ENCODE measurements around the gene EIF4H.

DNA sequence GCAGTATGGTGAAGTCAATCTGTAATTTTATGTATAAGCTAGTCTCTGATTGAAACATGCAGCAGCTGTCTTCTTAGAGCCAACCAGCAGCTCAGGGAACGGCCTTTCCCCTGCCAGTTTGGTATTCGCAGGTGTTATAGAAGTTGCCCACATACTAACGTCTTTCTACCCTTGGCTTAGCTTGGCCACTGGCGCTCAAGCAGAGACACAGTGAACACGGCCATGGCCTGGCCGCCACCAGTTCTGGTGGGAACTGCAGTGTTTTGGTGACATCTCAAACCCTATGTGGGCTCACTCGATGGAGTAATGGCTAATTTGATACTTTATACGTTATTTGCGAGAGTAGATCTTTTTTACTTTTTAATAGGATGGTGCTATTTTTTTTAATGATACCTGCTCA, 17.1 kb downstream of the EIF4H start:
- TF ChIP-seq EP300 (IDR thresholded peaks at IDR 0.05; ENCODE audit: borderline replicate concordance in 1 of 2, low read depth in 2 of 2, low read length in 2 of 2), result no peak
- TF ChIP-seq SP2 (IDR thresholded peaks at IDR 0.05; ENCODE audit: low read length), result no peak
- TF ChIP-seq USF2 (IDR thresholded peaks at IDR 0.05; ENCODE audit: low read length), result no peak
- TF ChIP-seq CHD1 (IDR thresholded peaks at IDR 0.05; ENCODE audit: low read depth, low read length), result no peak
- no peak for TF ChIP-seq SIN3A (conservative IDR thresholded peaks at IDR 0.05 in 1 of 2, IDR thresholded peaks at IDR 0.05 in 1 of 2; ENCODE audit: low read depth in 1 of 2, low read length in 2 of 2)
- TF ChIP-seq TCF12 (IDR thresholded peaks at IDR 0.05; ENCODE audit: low read depth, low read length), result no peak
- TF ChIP-seq RXRA (IDR thresholded peaks at IDR 0.05; ENCODE audit: insufficient read depth, low read depth, low read length), result no peak
- no peak for TF ChIP-seq EZH2 (IDR thresholded peaks at IDR 0.05; ENCODE audit: low read depth, low read length, severe bottlenecking)
- TF ChIP-seq POLR2AphosphoS5 (IDR thresholded peaks at IDR 0.05; ENCODE audit: low read depth, low read length), result no peak
- TF ChIP-seq, protein P1, sequence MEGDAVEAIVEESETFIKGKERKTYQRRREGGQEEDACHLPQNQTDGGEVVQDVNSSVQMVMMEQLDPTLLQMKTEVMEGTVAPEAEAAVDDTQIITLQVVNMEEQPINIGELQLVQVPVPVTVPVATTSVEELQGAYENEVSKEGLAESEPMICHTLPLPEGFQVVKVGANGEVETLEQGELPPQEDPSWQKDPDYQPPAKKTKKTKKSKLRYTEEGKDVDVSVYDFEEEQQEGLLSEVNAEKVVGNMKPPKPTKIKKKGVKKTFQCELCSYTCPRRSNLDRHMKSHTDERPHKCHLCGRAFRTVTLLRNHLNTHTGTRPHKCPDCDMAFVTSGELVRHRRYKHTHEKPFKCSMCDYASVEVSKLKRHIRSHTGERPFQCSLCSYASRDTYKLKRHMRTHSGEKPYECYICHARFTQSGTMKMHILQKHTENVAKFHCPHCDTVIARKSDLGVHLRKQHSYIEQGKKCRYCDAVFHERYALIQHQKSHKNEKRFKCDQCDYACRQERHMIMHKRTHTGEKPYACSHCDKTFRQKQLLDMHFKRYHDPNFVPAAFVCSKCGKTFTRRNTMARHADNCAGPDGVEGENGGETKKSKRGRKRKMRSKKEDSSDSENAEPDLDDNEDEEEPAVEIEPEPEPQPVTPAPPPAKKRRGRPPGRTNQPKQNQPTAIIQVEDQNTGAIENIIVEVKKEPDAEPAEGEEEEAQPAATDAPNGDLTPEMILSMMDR (IDR thresholded peaks at IDR 0.05; ENCODE audit: control extremely low read depth in 1 of 3, insufficient read depth in 1 of 3, low read depth in 1 of 3, low read length in 3 of 3), result no peak
- TF ChIP-seq MAX (IDR thresholded peaks at IDR 0.05), result no peak
- no peak for TF ChIP-seq CEBPB (IDR thresholded peaks at IDR 0.05; ENCODE audit: low read depth, low read length)

Measured in H1 (cell line).